WTC11 (cell line): Measurements from ENCODE around the gene AATK. TPM values are rescaled to one million over a fixed set of nuclear protein-coding genes. Genes with fewer than 3 reads are reported as not detected.

ENCODE experiments used
- ARID4B ChIP-seq: sonication (generic); formaldehyde crosslinking; IDR thresholded peaks from 2 replicates; pipeline ENCODE4 v1.8.0; 2023; ENCODE audit warnings: missing genetic modification reagents, mild to moderate bottlenecking, borderline replicate concordance
- ATF3 ChIP-seq: sonication (generic); formaldehyde crosslinking; conservative IDR thresholded peaks from 2 replicates; pipeline ENCODE4 v1.8.1; 2022; ENCODE audit warnings: mild to moderate bottlenecking, missing genetic modification reagents
- CBFB ChIP-seq: sonication (generic); formaldehyde crosslinking; IDR thresholded peaks from 2 replicates; pipeline ENCODE4 v1.8.1; 2022; ENCODE audit warnings: mild to moderate bottlenecking, low read depth, missing genetic modification reagents
- CDX4 ChIP-seq: fragments of 250-450 bp; sonication (Bioruptor Pico); IDR thresholded peaks from 2 replicates; pipeline ENCODE4 v1.9.0; 2021; ENCODE audit warnings: moderate library complexity, mild to moderate bottlenecking, inconsistent platforms, borderline replicate concordance
- E2F4 ChIP-seq: sonication (generic); formaldehyde crosslinking; IDR thresholded peaks from 2 replicates; pipeline ENCODE4 v1.8.1; 2022; ENCODE audit warnings: low read depth, mild to moderate bottlenecking, moderate library complexity, missing genetic modification reagents, borderline replicate concordance
- E2F5 ChIP-seq: sonication (generic); formaldehyde crosslinking; IDR thresholded peaks from 2 replicates; pipeline ENCODE4 v1.8.1; 2022; ENCODE audit warnings: mild to moderate bottlenecking, moderate library complexity, missing genetic modification reagents
- EMX1 ChIP-seq: fragments of 250-450 bp; sonication (Bioruptor Pico); IDR thresholded peaks from 2 replicates; pipeline ENCODE4 v1.8.0; 2021; ENCODE audit warnings: mild to moderate bottlenecking
- ETV6 ChIP-seq: sonication (generic); formaldehyde crosslinking; IDR thresholded peaks from 2 replicates; pipeline ENCODE4 v1.8.1; 2022; ENCODE audit warnings: mild to moderate bottlenecking, missing genetic modification reagents
- FOXJ3 ChIP-seq: sonication (generic); formaldehyde crosslinking; IDR thresholded peaks from 2 replicates; pipeline ENCODE4 v1.9.0; 2021; ENCODE audit warnings: missing genetic modification reagents, mild to moderate bottlenecking, borderline replicate concordance
- FOXK1 ChIP-seq: sonication (generic); formaldehyde crosslinking; IDR thresholded peaks from 2 replicates; pipeline ENCODE4 v1.8.0; 2022; ENCODE audit warnings: mild to moderate bottlenecking, moderate library complexity, missing genetic modification reagents
- FOXP1 ChIP-seq: sonication (generic); formaldehyde crosslinking; IDR thresholded peaks from 2 replicates; pipeline ENCODE4 v1.8.0; 2022; ENCODE audit warnings: missing genetic modification reagents, mild to moderate bottlenecking, moderate library complexity, borderline replicate concordance
- GRHL2 ChIP-seq: fragments of 250-450 bp; sonication (Bioruptor Pico); IDR thresholded peaks from 2 replicates; pipeline ENCODE4 v1.8.0; 2022; ENCODE audit warnings: mild to moderate bottlenecking, moderate library complexity; ENCODE audit not compliant: insufficient replicate concordance, severe bottlenecking
- NFYB ChIP-seq: sonication (generic); formaldehyde crosslinking; conservative IDR thresholded peaks from 2 replicates; pipeline ENCODE4 v1.8.0; 2022; ENCODE audit warnings: low read depth, missing genetic modification reagents
- NR3C1 ChIP-seq: sonication (generic); formaldehyde crosslinking; conservative IDR thresholded peaks from 2 replicates; pipeline ENCODE4 v1.8.1; 2023; ENCODE audit warnings: low read depth, mild to moderate bottlenecking, missing genetic modification reagents
- OVOL2 ChIP-seq: fragments of 250-450 bp; sonication (Bioruptor Pico); IDR thresholded peaks from 2 replicates; pipeline ENCODE4 v1.9.0; 2021; ENCODE audit warnings: mild to moderate bottlenecking, borderline replicate concordance
- SMAD3 ChIP-seq: sonication (generic); formaldehyde crosslinking; IDR thresholded peaks from 2 replicates; pipeline ENCODE4 v1.8.0; 2022; ENCODE audit warnings: missing genetic modification reagents, mild to moderate bottlenecking, borderline replicate concordance
- STAT6 ChIP-seq: sonication (generic); formaldehyde crosslinking; conservative IDR thresholded peaks from 2 replicates; pipeline ENCODE4 v1.8.1; 2023; ENCODE audit warnings: mild to moderate bottlenecking, low read depth, missing genetic modification reagents, moderate library complexity
- TCF7 ChIP-seq: sonication (generic); formaldehyde crosslinking; IDR thresholded peaks from 2 replicates; pipeline ENCODE4 v1.8.0; 2022; ENCODE audit warnings: mild to moderate bottlenecking, low read depth, missing genetic modification reagents, moderate library complexity
- TEAD1 ChIP-seq: sonication (generic); formaldehyde crosslinking; IDR thresholded peaks from 2 replicates; pipeline ENCODE4 v1.8.0; 2022; ENCODE audit warnings: mild to moderate bottlenecking, missing genetic modification reagents
- TEAD4 ChIP-seq: sonication (generic); formaldehyde crosslinking; IDR thresholded peaks from 2 replicates; pipeline ENCODE4 v1.8.0; 2022; ENCODE audit warnings: mild to moderate bottlenecking, missing genetic modification reagents
- USF1 ChIP-seq: sonication (generic); formaldehyde crosslinking; IDR thresholded peaks from 2 replicates; pipeline ENCODE4 v1.8.0; 2022; ENCODE audit warnings: mild to moderate bottlenecking, missing genetic modification reagents
- ZMAT4 ChIP-seq: fragments of 250-450 bp; sonication (Bioruptor Pico); IDR thresholded peaks from 2 replicates; pipeline ENCODE4 v1.9.0; 2021; ENCODE audit warnings: mild to moderate bottlenecking
- ZNF512 ChIP-seq: sonication (generic); formaldehyde crosslinking; IDR thresholded peaks from 2 replicates; pipeline ENCODE4 v1.8.1; 2022; ENCODE audit warnings: missing genetic modification reagents, borderline replicate concordance
- ZNF671 ChIP-seq: fragments of 250-450 bp; sonication (Bioruptor Pico); IDR thresholded peaks from 2 replicates; pipeline ENCODE4 v1.8.0; 2021; ENCODE audit warnings: mild to moderate bottlenecking
- total RNA-seq: library from RNA; stranded (reverse); gene quantifications from 3 replicates; pipeline ENCODE4 v1.2.3, GENCODE V29; 2021

The AATK gene
- total RNA-seq, 1 experiment from 2014 or later: 2.9 TPM

GRCh38 chr17:81101614-81102306 is 64.3 kb downstream of the AATK start (continued):
- TF ChIP-seq ARID4B (CRISPR knock-in tag) (no peak), SMAD3 (CRISPR knock-in tag) (no peak), FOXJ3 (no peak), ETV6 (peak; percentile 76; the same call in 1 of the 2 replicates), CDX4 (CRISPR knock-in tag) (no peak), CBFB (CRISPR knock-in tag) (no peak), FOXP1 (CRISPR knock-in tag) (peak; percentile 73; the same call in 1 of the 2 replicates), NR3C1 (CRISPR knock-in tag) (no peak), E2F5 (peak; percentile 72; the same call in 1 of the 2 replicates), ZMAT4 (no peak), STAT6 (CRISPR knock-in tag) (no peak), OVOL2 (CRISPR knock-in tag) (no peak), GRHL2 (CRISPR knock-in tag) (no peak), USF1 (CRISPR knock-in tag) (no peak), E2F4 (no peak), NFYB (CRISPR knock-in tag) (no peak), FOXK1 (CRISPR knock-in tag) (peak; percentile 45; the same call in 1 of the 2 replicates), EMX1 (no peak), ZNF512 (CRISPR knock-in tag) (no peak), TCF7 (CRISPR knock-in tag) (no peak), TEAD1 (no peak), ATF3 (CRISPR knock-in tag) (no peak), TEAD4 (CRISPR knock-in tag) (no peak), ZNF671 (no peak)
